Trophoblast cell (in vitro differentiated cells and primary cell): ENCODE results near the gene TSBP1.
"Not testable (repeated sequence)": the region's sequence is repeated elsewhere in the genome, so short reads cannot be mapped to it uniquely, and the experiment has no call there.

Experiments used
- DNase-seq, 2 donors: peaks; one replicate each; pipeline ENCODE4 v3.0.0-alpha.2; 2016
- H2AFZ ChIP-seq: 2 replicates; pipeline ENCODE4 v1.6.1; 2013; ENCODE audit warnings: low read length, moderate library complexity, mild to moderate bottlenecking; ENCODE audit not compliant: insufficient read depth, poor library complexity
- H2AK5ac ChIP-seq: 2 replicates; pipeline ENCODE4 v1.6.1; 2013; ENCODE audit warnings: mild to moderate bottlenecking, low read length
- H2BK120ac ChIP-seq: 2 replicates; pipeline ENCODE4 v1.6.1; 2013; ENCODE audit warnings: low read length, mild to moderate bottlenecking, moderate library complexity; ENCODE audit not compliant: insufficient read depth, poor library complexity
- H2BK12ac ChIP-seq: 2 replicates; pipeline ENCODE4 v1.6.1; 2013; ENCODE audit warnings: mild to moderate bottlenecking, low read length, moderate library complexity
- H2BK5ac ChIP-seq: 2 replicates; pipeline ENCODE4 v1.6.1; 2013; ENCODE audit warnings: low read length, low read depth, moderate library complexity, mild to moderate bottlenecking; ENCODE audit not compliant: poor library complexity
- H3K14ac ChIP-seq: 2 replicates; pipeline ENCODE4 v1.6.1; 2013; ENCODE audit warnings: mild to moderate bottlenecking, low read length
- H3K18ac ChIP-seq: 2 replicates; pipeline ENCODE4 v1.6.1; 2013; ENCODE audit warnings: mild to moderate bottlenecking, low read length
- H3K23ac ChIP-seq: 2 replicates; pipeline ENCODE4 v1.6.1; 2013; ENCODE audit warnings: low read length
- H3K27ac ChIP-seq: 2 replicates; pipeline ENCODE4 v1.5.1; 2013; ENCODE audit warnings: low read depth, mild to moderate bottlenecking, inconsistent platforms, low read length, moderate library complexity
- H3K27me3 ChIP-seq: 2 replicates; pipeline ENCODE4 v1.6.1; 2013; ENCODE audit warnings: inconsistent platforms, mild to moderate bottlenecking, low read length, moderate library complexity; ENCODE audit not compliant: insufficient read depth
- H3K36me3 ChIP-seq, 2 experiments: 1 replicate in 1 of 2; 2 replicates in 1 of 2; pipeline ENCODE4 v1.6.1; 2013; ENCODE audit warnings: low read length in 2 of 2, mild to moderate bottlenecking in 2 of 2, moderate library complexity in 1 of 2; ENCODE audit not compliant: insufficient read depth in 2 of 2, control insufficient read depth in 1 of 2
- H3K4ac ChIP-seq: 2 replicates; pipeline ENCODE4 v1.6.1; 2013; ENCODE audit warnings: low read depth, mild to moderate bottlenecking, low read length, moderate library complexity
- H3K4me1 ChIP-seq, 2 experiments: 1 replicate in 1 of 2; 2 replicates in 1 of 2; pipeline ENCODE4 v1.6.1; 2013; ENCODE audit warnings: low read length in 2 of 2, mild to moderate bottlenecking in 2 of 2, moderate library complexity in 1 of 2; ENCODE audit not compliant: insufficient read depth in 2 of 2, control insufficient read depth in 1 of 2
- H3K4me2 ChIP-seq: 2 replicates; pipeline ENCODE4 v1.6.1; 2013; ENCODE audit warnings: inconsistent platforms, mild to moderate bottlenecking, low read length, moderate library complexity
- H3K4me3 ChIP-seq: 2 replicates; pipeline ENCODE4 v1.5.1; 2013; ENCODE audit warnings: mild to moderate bottlenecking, low read depth, low read length, inconsistent platforms
- H3K79me1 ChIP-seq: one replicate; pipeline ENCODE4 v1.6.1; 2013; ENCODE audit warnings: low read length
- H3K79me2 ChIP-seq: 2 replicates; pipeline ENCODE4 v1.6.1; 2013; ENCODE audit warnings: low read length, mild to moderate bottlenecking; ENCODE audit not compliant: control insufficient read depth, insufficient read depth, poor library complexity
- H3K9ac ChIP-seq: 2 replicates; pipeline ENCODE4 v1.6.1; 2013; ENCODE audit warnings: mild to moderate bottlenecking, low read length
- H3K9me3 ChIP-seq: 2 replicates; pipeline ENCODE4 v1.6.1; 2013; ENCODE audit warnings: low read depth, mild to moderate bottlenecking, control low read depth, inconsistent platforms, low read length; ENCODE audit not compliant: insufficient read depth
- H4K12ac ChIP-seq: 2 replicates; pipeline ENCODE4 v1.6.1; 2013; ENCODE audit warnings: low read depth, mild to moderate bottlenecking, low read length, moderate library complexity
- H4K8ac ChIP-seq: 2 replicates; pipeline ENCODE4 v1.6.1; 2013; ENCODE audit warnings: low read depth, mild to moderate bottlenecking, low read length, moderate library complexity
- H4K91ac ChIP-seq: one replicate; pipeline ENCODE4 v1.6.1; 2013; ENCODE audit warnings: low read depth, mild to moderate bottlenecking, low read length, moderate library complexity
- WGBS: extraction: QIAGEN DNeasy Blood & Tissue Kit; methylation state at CpG from one replicate; pipeline ENCODE4 v1.1.7; 2013; ENCODE audit warnings: missing lambda C conversion rate; ENCODE audit not compliant: insufficient read length, insufficient coverage; ENCODE audit errors: extremely low coverage; 5-methylcytosine and 5-hydroxymethylcytosine counted together

TSBP1 gene

GRCh38 chr6:32298632-32299336, 72.9 kb downstream of the TSBP1 start:
- no peaks in the 10 kb centered on the region for H3K79me1 ChIP-seq
- no peak overlapping the region for H2AK5ac ChIP-seq
- H3K9ac ChIP-seq: no peak overlapping the region
- H3K4me1 ChIP-seq: no peaks in the 10 kb centered on the region
- H3K14ac ChIP-seq: no peak overlapping the region
- H2AFZ ChIP-seq: no peak overlapping the region
- no peak overlapping the region for H3K27ac ChIP-seq
- no peak overlapping the region for H3K23ac ChIP-seq
- H2BK5ac ChIP-seq: no peak overlapping the region
- DNase-seq: peak in 1 of 2 donors; percentile 4
- no peaks in the 10 kb centered on the region for H3K9me3 ChIP-seq
- no peak overlapping the region for H2BK120ac ChIP-seq
- H4K12ac ChIP-seq: no peak overlapping the region
- H3K4me3 ChIP-seq: no peak overlapping the region
- H3K18ac ChIP-seq: no peak overlapping the region
- H4K91ac ChIP-seq: no peak overlapping the region
- no peak overlapping the region for H3K4ac ChIP-seq
- no peaks in the 10 kb centered on the region for H3K79me2 ChIP-seq
- no peak overlapping the region for H2BK12ac ChIP-seq
- no peak overlapping the region for H3K4me2 ChIP-seq
- no peak overlapping the region for H4K8ac ChIP-seq
- no peaks in the 10 kb centered on the region for H3K27me3 ChIP-seq
- H3K36me3 ChIP-seq: no peaks in the 10 kb centered on the region
- no CpG with 5 or more reads among the region's 3 CpGs for WGBS

- not testable (repeated sequence) for H3K23ac ChIP-seq, H3K4ac ChIP-seq, H3K18ac ChIP-seq, H2BK12ac ChIP-seq, H3K27ac ChIP-seq, H4K12ac ChIP-seq, H3K4me1 ChIP-seq, H2BK120ac ChIP-seq, H3K79me1 ChIP-seq, H3K4me3 ChIP-seq, H3K4me2 ChIP-seq, H3K36me3 ChIP-seq, H3K9me3 ChIP-seq, H2AFZ ChIP-seq, H3K79me2 ChIP-seq, H2AK5ac ChIP-seq, H3K27me3 ChIP-seq, H2BK5ac ChIP-seq, H4K8ac ChIP-seq, H4K91ac ChIP-seq, DNase-seq, H3K14ac ChIP-seq, H3K9ac ChIP-seq
- no CpG with 5 or more reads among the region's 3 CpGs for WGBS
These were observed 76.7 kb downstream of the TSBP1 start for GRCh38 chr6:32294980-32295379.

- H3K9me3 ChIP-seq: no peaks in the 10 kb centered on the region
- H3K4me1 ChIP-seq: no peaks in the 10 kb centered on the region
- DNase-seq: no peak
- H2BK5ac ChIP-seq: no peak overlapping the region
- H3K9ac ChIP-seq: no peak overlapping the region
- no peak overlapping the region for H4K12ac ChIP-seq
- H3K27ac ChIP-seq: no peak overlapping the region
- no peak overlapping the region for H2BK120ac ChIP-seq
- no peak overlapping the region for H3K18ac ChIP-seq
- no peak overlapping the region for H3K14ac ChIP-seq
- no peak overlapping the region for H2AFZ ChIP-seq
- no peak overlapping the region for H3K4me2 ChIP-seq
- no peaks in the 10 kb centered on the region for H3K27me3 ChIP-seq
- H2AK5ac ChIP-seq: no peak overlapping the region
- H3K79me1 ChIP-seq: no peaks in the 10 kb centered on the region
- H3K23ac ChIP-seq: no peak overlapping the region
- WGBS: no CpG with 5 or more reads among the region's 2 CpGs
- H3K4ac ChIP-seq: no peak overlapping the region
- no peaks in the 10 kb centered on the region for H3K36me3 ChIP-seq
- H4K91ac ChIP-seq: no peak overlapping the region
- no peak overlapping the region for H2BK12ac ChIP-seq
- no peaks in the 10 kb centered on the region for H3K79me2 ChIP-seq
- H3K4me3 ChIP-seq: no peak overlapping the region
- H4K8ac ChIP-seq: no peak overlapping the region
These were observed 77.1 kb downstream of the TSBP1 start for GRCh38 chr6:32294566-32294965.

GRCh38 chr6:32293695-32294094, 78.0 kb downstream of the TSBP1 start:
- H2BK12ac ChIP-seq: no peak overlapping the region
- no peak overlapping the region for H3K27ac ChIP-seq
- no CpG with 5 or more reads among the region's 4 CpGs for WGBS
- no peak overlapping the region for H4K12ac ChIP-seq
- H3K14ac ChIP-seq: no peak overlapping the region
- H3K4me1 ChIP-seq: no peaks in the 10 kb centered on the region
- no peaks in the 10 kb centered on the region for H3K9me3 ChIP-seq
- no peaks in the 10 kb centered on the region for H3K27me3 ChIP-seq
- no peak overlapping the region for H3K4ac ChIP-seq
- H3K79me1 ChIP-seq: no peaks in the 10 kb centered on the region
- H2AFZ ChIP-seq: no peak overlapping the region
- H3K4me2 ChIP-seq: no peak overlapping the region
- H2BK5ac ChIP-seq: no peak overlapping the region
- no peaks in the 10 kb centered on the region for H3K36me3 ChIP-seq
- no peak overlapping the region for H3K23ac ChIP-seq
- no peak overlapping the region for H2AK5ac ChIP-seq
- no peak overlapping the region for H4K8ac ChIP-seq
- DNase-seq: no peak
- no peak overlapping the region for H4K91ac ChIP-seq
- H2BK120ac ChIP-seq: no peak overlapping the region
- H3K4me3 ChIP-seq: no peak overlapping the region
- no peaks in the 10 kb centered on the region for H3K79me2 ChIP-seq
- no peak overlapping the region for H3K9ac ChIP-seq
- no peak overlapping the region for H3K18ac ChIP-seq
